Mesendoderm (in vitro differentiated cells): ENCODE measurements around the gene SOAT2.
A peak's percentile ranks its signal among the peaks of the same experiment; 100 is the strongest.

Source experiments
- DNase-seq: peaks from one replicate; pipeline ENCODE4 v3.0.0; 2013
- H2AK5ac ChIP-seq: 2 replicates; pipeline ENCODE4 v1.6.1; 2013; ENCODE audit warnings: low read length, inconsistent platforms
- H2BK120ac ChIP-seq: 2 replicates; pipeline ENCODE4 v1.6.1; 2013; ENCODE audit warnings: low read depth, mild to moderate bottlenecking, low read length, moderate library complexity, mixed read lengths
- H2BK15ac ChIP-seq: replicated peaks from 2 replicates; pipeline ENCODE4 v1.6.1; 2013; ENCODE audit warnings: low read depth, mild to moderate bottlenecking, moderate library complexity
- H2BK5ac ChIP-seq: 2 replicates; pipeline ENCODE4 v1.6.1; 2013; ENCODE audit warnings: low read length, inconsistent platforms
- H3K18ac ChIP-seq: 2 replicates; pipeline ENCODE4 v1.6.1; 2013; ENCODE audit warnings: mild to moderate bottlenecking, low read length, mixed read lengths
- H3K23ac ChIP-seq: one replicate; pipeline ENCODE4 v1.6.1; 2013; ENCODE audit warnings: low read length
- H3K27ac ChIP-seq: 2 replicates; pipeline ENCODE4 v1.5.1; 2013; ENCODE audit warnings: low read depth, mild to moderate bottlenecking, inconsistent platforms, low read length, moderate library complexity
- H3K27me3 ChIP-seq: 2 replicates; pipeline ENCODE4 v1.6.1; 2013; ENCODE audit warnings: low read length, control low read depth, mild to moderate bottlenecking, inconsistent platforms; ENCODE audit not compliant: insufficient read depth, poor library complexity
- H3K36me3 ChIP-seq: 2 replicates; pipeline ENCODE4 v1.6.1; 2013; ENCODE audit warnings: low read length, inconsistent platforms; ENCODE audit not compliant: control insufficient read depth, insufficient read depth
- H3K4ac ChIP-seq: one replicate; pipeline ENCODE4 v1.6.1; 2013; ENCODE audit warnings: low read depth, mild to moderate bottlenecking, low read length, moderate library complexity
- H3K4me1 ChIP-seq: 2 replicates; pipeline ENCODE4 v1.6.1; 2013; ENCODE audit warnings: low read depth, low read length, inconsistent platforms; ENCODE audit not compliant: control insufficient read depth
- H3K4me2 ChIP-seq: 2 replicates; pipeline ENCODE4 v1.6.1; 2013; ENCODE audit warnings: low read length
- H3K4me3 ChIP-seq: 2 replicates; pipeline ENCODE4 v1.5.1; 2013; ENCODE audit warnings: mild to moderate bottlenecking, low read length
- H3K56ac ChIP-seq: one replicate; pipeline ENCODE4 v1.6.1; 2013; ENCODE audit warnings: low read length
- H3K79me1 ChIP-seq: 2 replicates; pipeline ENCODE4 v1.6.1; 2013; ENCODE audit warnings: low read length, inconsistent platforms
- H3K79me2 ChIP-seq: 2 replicates; pipeline ENCODE4 v1.6.1; 2013; ENCODE audit warnings: mild to moderate bottlenecking, low read length; ENCODE audit not compliant: control insufficient read depth, insufficient read depth
- H3K9ac ChIP-seq: 2 replicates; pipeline ENCODE4 v1.6.1; 2013; ENCODE audit warnings: low read length, inconsistent platforms
- H4K5ac ChIP-seq: one replicate; pipeline ENCODE4 v1.6.1; 2013; ENCODE audit warnings: low read length
- H4K8ac ChIP-seq: one replicate; pipeline ENCODE4 v1.6.1; 2013; ENCODE audit warnings: low read depth, mild to moderate bottlenecking, control low read depth, low read length, moderate library complexity
- WGBS: extraction: QIAGEN DNeasy Blood & Tissue Kit; methylation state at CpG from one replicate; pipeline ENCODE4 v1.1.7; 2013; ENCODE audit warnings: low lambda C conversion rate, missing lambda C conversion rate; ENCODE audit not compliant: insufficient coverage; ENCODE audit errors: extremely low coverage; 5-methylcytosine and 5-hydroxymethylcytosine counted together

Gene SOAT2

GRCh38 chr12:53145383-53146260 is 42.3 kb downstream of the SOAT2 start:
- H3K36me3 ChIP-seq = no peaks in the 10 kb centered on the region
- H4K5ac ChIP-seq = no peak overlapping the region
- no peak overlapping the region for H3K4me3 ChIP-seq
- H2AK5ac ChIP-seq = peak overlapping the region; percentile 23
- H3K23ac ChIP-seq = no peak overlapping the region
- H3K79me1 ChIP-seq = no peaks in the 10 kb centered on the region
- H3K27ac ChIP-seq = no peak overlapping the region
- H3K9ac ChIP-seq = no peak overlapping the region
- WGBS = no CpG with 5 or more reads among the region's 5 CpGs
- no peak overlapping the region for H3K4me2 ChIP-seq
- H3K4me1 ChIP-seq = no peaks in the 10 kb centered on the region
- H4K8ac ChIP-seq = no peak overlapping the region
- H3K4ac ChIP-seq = no peak overlapping the region
- no peak overlapping the region for H2BK5ac ChIP-seq
- no peak overlapping the region for H2BK120ac ChIP-seq
- no peak overlapping the region for H2BK15ac ChIP-seq
- DNase-seq = no peak
- H3K79me2 ChIP-seq = no peaks in the 10 kb centered on the region
- H3K18ac ChIP-seq = no peak overlapping the region
- peak overlapping the region; percentile 10 for H3K56ac ChIP-seq
- H3K27me3 ChIP-seq = no peaks in the 10 kb centered on the region

- no peak overlapping the region for H2BK15ac ChIP-seq
- H2AK5ac ChIP-seq = no peak overlapping the region
- H3K27ac ChIP-seq = no peak overlapping the region
- no peak for DNase-seq
- H3K4ac ChIP-seq = no peak overlapping the region
- no CpG with 5 or more reads among the region's 5 CpGs for WGBS
- no peak overlapping the region for H3K23ac ChIP-seq
- H3K9ac ChIP-seq = no peak overlapping the region
- H3K79me1 ChIP-seq = no peaks in the 10 kb centered on the region
- H3K27me3 ChIP-seq = no peaks in the 10 kb centered on the region
- H3K36me3 ChIP-seq = no peaks in the 10 kb centered on the region
- H3K4me1 ChIP-seq = no peaks in the 10 kb centered on the region
- no peak overlapping the region for H3K56ac ChIP-seq
- no peak overlapping the region for H2BK120ac ChIP-seq
- H3K79me2 ChIP-seq = no peaks in the 10 kb centered on the region
- no peak overlapping the region for H4K5ac ChIP-seq
- no peak overlapping the region for H3K4me3 ChIP-seq
- no peak overlapping the region for H3K18ac ChIP-seq
- no peak overlapping the region for H4K8ac ChIP-seq
- H2BK5ac ChIP-seq = no peak overlapping the region
- H3K4me2 ChIP-seq = no peak overlapping the region
Measured at GRCh38 chr12:53147181-53147580, 43.9 kb downstream of the SOAT2 start.

GRCh38 chr12:53147653-53148052 is 44.4 kb downstream of the SOAT2 start:
- Histone ChIP-seq H4K8ac (no peak overlapping the region), H3K4ac (no peak overlapping the region), H2BK15ac (no peak overlapping the region), H3K79me1 (no peaks in the 10 kb centered on the region), H3K27me3 (no peaks in the 10 kb centered on the region), H2BK5ac (no peak overlapping the region), H3K36me3 (no peaks in the 10 kb centered on the region), H3K9ac (no peak overlapping the region), H3K4me2 (no peak overlapping the region), H4K5ac (no peak overlapping the region), H2AK5ac (no peak overlapping the region), H3K18ac (no peak overlapping the region), H2BK120ac (no peak overlapping the region), H3K23ac (no peak overlapping the region), H3K27ac (no peak overlapping the region), H3K79me2 (no peaks in the 10 kb centered on the region), H3K4me1 (no peaks in the 10 kb centered on the region), H3K56ac (no peak overlapping the region), H3K4me3 (no peak overlapping the region)
- no peak for DNase-seq
- WGBS = no CpG with 5 or more reads among the region's 15 CpGs

- H3K4ac ChIP-seq = no peak overlapping the region
- no peaks in the 10 kb centered on the region for H3K27me3 ChIP-seq
- H2BK120ac ChIP-seq = no peak overlapping the region
- H2BK5ac ChIP-seq = no peak overlapping the region
- no peak overlapping the region for H4K5ac ChIP-seq
- H3K23ac ChIP-seq = no peak overlapping the region
- no peaks in the 10 kb centered on the region for H3K79me1 ChIP-seq
- H2AK5ac ChIP-seq = no peak overlapping the region
- peak overlapping the region; percentile 11 for H3K27ac ChIP-seq
- no peaks in the 10 kb centered on the region for H3K79me2 ChIP-seq
- no CpG with 5 or more reads among the region's 6 CpGs for WGBS
- no peak overlapping the region for H4K8ac ChIP-seq
- no peak overlapping the region for H3K18ac ChIP-seq
- H3K56ac ChIP-seq = no peak overlapping the region
- H2BK15ac ChIP-seq = no peak overlapping the region
- no peak for DNase-seq
- no peak overlapping the region for H3K4me2 ChIP-seq
- H3K36me3 ChIP-seq = no peaks in the 10 kb centered on the region
- H3K4me3 ChIP-seq = no peak overlapping the region
- no peak overlapping the region for H3K9ac ChIP-seq
- no peaks in the 10 kb centered on the region for H3K4me1 ChIP-seq
Measured at GRCh38 chr12:53151039-53151438, 47.8 kb downstream of the SOAT2 start.

- Histone ChIP-seq H3K9ac (no peak overlapping the region), H4K8ac (no peak overlapping the region), H2BK15ac (no peak overlapping the region), H3K79me2 (no peaks in the 10 kb centered on the region), H3K4ac (no peak overlapping the region), H3K56ac (no peak overlapping the region), H3K23ac (no peak overlapping the region), H4K5ac (no peak overlapping the region), H2AK5ac (no peak overlapping the region), H3K4me2 (no peak overlapping the region), H3K36me3 (no peaks in the 10 kb centered on the region), H2BK5ac (no peak overlapping the region), H2BK120ac (no peak overlapping the region), H3K27me3 (no peaks in the 10 kb centered on the region), H3K4me1 (no peaks in the 10 kb centered on the region), H3K27ac (no peak overlapping the region), H3K18ac (no peak overlapping the region), H3K79me1 (no peaks in the 10 kb centered on the region), H3K4me3 (no peak overlapping the region)
- no peak for DNase-seq
Measured at GRCh38 chr12:53152390-53152789, 49.1 kb downstream of the SOAT2 start.
